Central memory CD8-positive, alpha-beta T cell (primary cell): ENCODE data around the gene SPINT3.
"Not testable (repeated sequence)": the region's sequence is repeated elsewhere in the genome, so short reads cannot be mapped to it uniquely, and the experiment has no call there.

Source experiments
- ATAC-seq: fragments of 150-1000 bp; cut with Tn5 transposase; replicated peaks from 2 replicates; pipeline ENCODE4 v1.10.0; 2022; ENCODE audit warnings: mild to moderate bottlenecking, moderate FRiP score, moderate number of reproducible peaks; ENCODE audit not compliant: poor library complexity, severe bottlenecking; ENCODE audit errors: extremely low read depth
- DNase-seq, 2 donors: peaks; one replicate each; pipeline ENCODE4 v3.0.0; 2021; ENCODE audit warnings: low spot score in 2 of 2
- H3K27ac Mint-ChIP-seq: one replicate; pipeline ENCODE4 v1.8.0; 2022; ENCODE audit warnings: low read depth, mild to moderate bottlenecking, moderate library complexity, mixed read lengths
- H3K27me3 Mint-ChIP-seq: one replicate; pipeline ENCODE4 v1.8.0; 2022; ENCODE audit warnings: mixed read lengths
- H3K36me3 Mint-ChIP-seq: one replicate; pipeline ENCODE4 v1.8.0; 2022; ENCODE audit warnings: mild to moderate bottlenecking, moderate library complexity, mixed read lengths; ENCODE audit not compliant: insufficient read depth
- H3K4me1 Mint-ChIP-seq: one replicate; pipeline ENCODE4 v1.8.0; 2022; ENCODE audit warnings: mixed read lengths
- H3K4me3 Mint-ChIP-seq: one replicate; pipeline ENCODE4 v1.8.0; 2022; ENCODE audit warnings: mild to moderate bottlenecking, moderate library complexity, mixed read lengths
- H3K9me3 Mint-ChIP-seq: one replicate; pipeline ENCODE4 v1.8.0; 2022; ENCODE audit warnings: mixed read lengths

The SPINT3 gene

GRCh38 chr20:45496166-45496565 is 19.3 kb downstream of the SPINT3 start:
- ATAC-seq (no peak), DNase-seq (no peak)
- H3K27me3 Mint-ChIP-seq, result peaks cover 62% of the 10 kb centered on the region
- no peaks in the 10 kb centered on the region for H3K9me3 Mint-ChIP-seq
- no peak overlapping the region for H3K27ac Mint-ChIP-seq
- H3K4me1 Mint-ChIP-seq, result no peaks in the 10 kb centered on the region
- no peaks in the 10 kb centered on the region for H3K36me3 Mint-ChIP-seq
- H3K4me3 Mint-ChIP-seq, result no peak overlapping the region

- H3K36me3 Mint-ChIP-seq, result no peaks in the 10 kb centered on the region
- H3K4me3 Mint-ChIP-seq, result no peak overlapping the region
- no peaks in the 10 kb centered on the region for H3K9me3 Mint-ChIP-seq
- no peak for ATAC-seq
- peaks cover 62% of the 10 kb centered on the region for H3K27me3 Mint-ChIP-seq
- no peaks in the 10 kb centered on the region for H3K4me1 Mint-ChIP-seq
- DNase-seq, result no peak
- no peak overlapping the region for H3K27ac Mint-ChIP-seq
Measured at GRCh38 chr20:45495501-45495941, 19.9 kb downstream of the SPINT3 start.

GRCh38 chr20:45489083-45489531 is 26.3 kb downstream of the SPINT3 start:
- H3K27me3 Mint-ChIP-seq, result peaks cover 76% of the 10 kb centered on the region

GRCh38 chr20:45487231-45487635 is 28.2 kb downstream of the SPINT3 start:
- Mint-ChIP-seq H3K27me3 (peaks cover 76% of the 10 kb centered on the region), H3K36me3 (no peaks in the 10 kb centered on the region), H3K4me1 (no peaks in the 10 kb centered on the region), H3K27ac (no peak overlapping the region), H3K9me3 (no peaks in the 10 kb centered on the region), H3K4me3 (no peak overlapping the region)
- ATAC-seq (no peak), DNase-seq (no peak)

More at GRCh38 chr20:45489083-45489531, 26.3 kb downstream of the SPINT3 start:
- DNase-seq, result no peak
- Mint-ChIP-seq H3K36me3 (no peaks in the 10 kb centered on the region), H3K27ac (no peak overlapping the region), H3K4me3 (no peak overlapping the region), H3K4me1 (no peaks in the 10 kb centered on the region), H3K9me3 (no peaks in the 10 kb centered on the region)
- no peak for ATAC-seq

- Mint-ChIP-seq H3K27me3 (peaks cover 73% of the 10 kb centered on the region), H3K36me3 (peaks cover 3% of the 10 kb centered on the region), H3K4me1 (no peaks in the 10 kb centered on the region), H3K9me3 (no peaks in the 10 kb centered on the region), H3K4me3 (no peak overlapping the region), H3K27ac (no peak overlapping the region)
- ATAC-seq, result no peak
- DNase-seq, result no peak
Measured at GRCh38 chr20:45485388-45485787, 30.0 kb downstream of the SPINT3 start.

- Mint-ChIP-seq H3K4me3 (no peak overlapping the region), H3K27me3 (peaks cover 73% of the 10 kb centered on the region), H3K36me3 (peaks cover 3% of the 10 kb centered on the region), H3K4me1 (no peaks in the 10 kb centered on the region), H3K9me3 (no peaks in the 10 kb centered on the region), H3K27ac (no peak overlapping the region)
- ATAC-seq (no peak), DNase-seq (no peak)
Measured at GRCh38 chr20:45484676-45485075, 30.7 kb downstream of the SPINT3 start.

GRCh38 chr20:45479822-45480221 is 35.6 kb downstream of the SPINT3 start:
- no peak overlapping the region for H3K27ac Mint-ChIP-seq
- H3K4me3 Mint-ChIP-seq, result no peak overlapping the region
- peaks cover 61% of the 10 kb centered on the region for H3K27me3 Mint-ChIP-seq
- H3K36me3 Mint-ChIP-seq, result peaks cover 3% of the 10 kb centered on the region
- no peaks in the 10 kb centered on the region for H3K9me3 Mint-ChIP-seq
- DNase-seq (no peak), ATAC-seq (no peak)
- no peaks in the 10 kb centered on the region for H3K4me1 Mint-ChIP-seq

GRCh38 chr20:45477530-45478148 is 37.8 kb downstream of the SPINT3 start:
- ATAC-seq, H3K4me1 Mint-ChIP-seq, H3K9me3 Mint-ChIP-seq, H3K36me3 Mint-ChIP-seq, H3K27ac Mint-ChIP-seq, DNase-seq, H3K4me3 Mint-ChIP-seq: not testable (repeated sequence)
- H3K27me3 Mint-ChIP-seq, result peaks cover 44% of the 10 kb centered on the region

GRCh38 chr20:45472286-45472685 is 43.1 kb downstream of the SPINT3 start:
- H3K4me1 Mint-ChIP-seq, H3K27ac Mint-ChIP-seq, H3K4me3 Mint-ChIP-seq, H3K9me3 Mint-ChIP-seq, H3K36me3 Mint-ChIP-seq, ATAC-seq, DNase-seq: not testable (repeated sequence)
- H3K27me3 Mint-ChIP-seq, result peaks cover 27% of the 10 kb centered on the region

GRCh38 chr20:45470937-45471336 is 44.5 kb downstream of the SPINT3 start:
- Mint-ChIP-seq H3K27ac (no peak overlapping the region), H3K4me1 (no peaks in the 10 kb centered on the region), H3K9me3 (no peaks in the 10 kb centered on the region), H3K4me3 (peak overlapping the region; percentile 53), H3K27me3 (peaks cover 27% of the 10 kb centered on the region), H3K36me3 (no peaks in the 10 kb centered on the region)
- no peak for ATAC-seq
- DNase-seq, result no peak

GRCh38 chr20:45470262-45470931 is 45.0 kb downstream of the SPINT3 start:
- Mint-ChIP-seq H3K36me3 (no peaks in the 10 kb centered on the region), H3K4me1 (no peaks in the 10 kb centered on the region), H3K4me3 (peak overlapping the region; percentile 53), H3K27me3 (peaks cover 27% of the 10 kb centered on the region), H3K27ac (no peak overlapping the region), H3K9me3 (no peaks in the 10 kb centered on the region)
- ATAC-seq, result no peak
- no peak for DNase-seq

GRCh38 chr20:45469336-45470261 is 45.8 kb downstream of the SPINT3 start, which contains the start of gene WFDC2:
WFDC2 (plus strand) TSS chr20:45469753; CDS start chr20:45469782, 29 bp downstream.
- ATAC-seq (no peak), DNase-seq (no peak)
- Mint-ChIP-seq H3K9me3 (no peaks in the 10 kb centered on the region), H3K36me3 (no peaks in the 10 kb centered on the region), H3K4me3 (peak within 1 kb of the TSS; percentile 53), H3K27ac (no peak within 1 kb of the TSS), H3K27me3 (peaks cover 27% of the 10 kb centered on the region), H3K4me1 (no peaks in the 10 kb centered on the region)
